Small intestine (tissue), 7 donors: Measurements from ENCODE around the gene SCGB1D1. TPM values are rescaled to one million over a fixed set of nuclear protein-coding genes. Genes with fewer than 3 reads are reported as not detected.
A peak's percentile ranks its signal among the peaks of the same experiment; 100 is the strongest.
"Not testable (repeated sequence)": the region's sequence is repeated elsewhere in the genome, so short reads cannot be mapped to it uniquely, and the experiment has no call there.

Experiments
- DNase-seq, 2 donors: peaks; one replicate each; pipeline versions ENCODE4 v3.0.0 to v3.0.0-alpha.2; 2013
- FAIRE-seq: peaks from 2 replicates; lab custom pipeline; 2012; peaks lifted over from hg19 to GRCh38; lab: Jason Lieb, UNC
- H3K27ac ChIP-seq, 3 donors: one replicate each; pipeline ENCODE4 v1.5.1; 2013; ENCODE audit warnings: low read length in 2 of 3, mild to moderate bottlenecking in 2 of 3, control low read depth in 1 of 3, inconsistent platforms in 1 of 3, low read depth in 1 of 3, moderate library complexity in 1 of 3
- H3K27me3 ChIP-seq, 3 donors: one replicate each; pipeline ENCODE4 v1.6.1; 2013; ENCODE audit warnings: low read length in 3 of 3, inconsistent platforms in 1 of 3; ENCODE audit not compliant: control insufficient read depth in 3 of 3, insufficient read depth in 3 of 3
- H3K36me3 ChIP-seq, 3 donors: one replicate each; pipeline ENCODE4 v1.6.1; 2013; ENCODE audit warnings: low read length in 3 of 3, inconsistent platforms in 1 of 3, low read depth in 1 of 3, mild to moderate bottlenecking in 1 of 3, moderate library complexity in 1 of 3; ENCODE audit not compliant: control insufficient read depth in 3 of 3, insufficient read depth in 2 of 3
- H3K4me1 ChIP-seq, 3 donors: one replicate each; pipeline ENCODE4 v1.6.1; 2013; ENCODE audit warnings: low read length in 2 of 3, inconsistent platforms in 1 of 3, low read depth in 1 of 3, mild to moderate bottlenecking in 1 of 3, moderate library complexity in 1 of 3; ENCODE audit not compliant: control insufficient read depth in 3 of 3, insufficient read depth in 2 of 3
- H3K4me3 ChIP-seq, 3 donors: one replicate each; pipeline ENCODE4 v1.5.1; 2013; ENCODE audit warnings: low read length in 3 of 3, control low read depth in 1 of 3, inconsistent platforms in 1 of 3, low read depth in 1 of 3, mild to moderate bottlenecking in 1 of 3, moderate library complexity in 1 of 3
- H3K9me3 ChIP-seq, 2 donors: one replicate each; pipeline ENCODE4 v1.6.1; 2013; ENCODE audit warnings: low read depth in 1 of 2, low read length in 1 of 2; ENCODE audit not compliant: control insufficient read depth in 2 of 2, insufficient read depth in 1 of 2
- WGBS, 3 donors: extraction: QIAGEN DNeasy Blood & Tissue Kit; methylation state at CpG; one replicate each; pipeline ENCODE4 v1.1.7; 2013; 5-methylcytosine and 5-hydroxymethylcytosine counted together
- polyA plus RNA-seq, 4 donors: library from polyadenylated mRNA; stranded (reverse) in 3 of 4; unstranded in 1 of 4; fragments of 200-250 nt in 3 of 4; fragments of 120-200 nt in 1 of 4; gene quantifications; one replicate each; pipeline versions ENCODE4 v1.2.1 to v1.2.3, GENCODE V29; 2013
- donor health status: healthy with polysubstance abuse.
- donor health status: control.
- donor health status: control.
- donor health status: Bipolar disorder and iron deficiency.
- donor health status: healthy.

The SCGB1D1 gene
- polyA plus RNA-seq, 4 donors: not detected

GRCh38 chr11:62195945-62196344 is 5.9 kb downstream of the SCGB1D1 start:
- DNase-seq: no peak
- no peak for FAIRE-seq

GRCh38 chr11:62197400-62197799 is 7.4 kb downstream of the SCGB1D1 start:
- not testable (repeated sequence) for H3K27ac ChIP-seq, H3K36me3 ChIP-seq, H3K4me1 ChIP-seq, FAIRE-seq, H3K9me3 ChIP-seq, H3K4me3 ChIP-seq, DNase-seq
- H3K27me3 ChIP-seq: peaks cover 0 to 13% (median 2%) of the 10 kb centered on the region in 3 donors
- 72 to 100% (median 94%) methylated on average over 2 of the region's 2 CpGs for WGBS, 3 donors

More at GRCh38 chr11:62195945-62196344, 5.9 kb downstream of the SCGB1D1 start:
- peaks cover 0 to 13% (median 3%) of the 10 kb centered on the region in 3 donors for H3K27me3 ChIP-seq
- H3K9me3 ChIP-seq: no peaks in the 10 kb centered on the region
- 60 to 77% (median 71%) methylated on average over 7 of the region's 7 CpGs for WGBS, 3 donors
- no peaks in the 10 kb centered on the region for H3K36me3 ChIP-seq
- no peaks in the 10 kb centered on the region for H3K4me1 ChIP-seq
- H3K27ac ChIP-seq: no peak overlapping the region
- no peak overlapping the region for H3K4me3 ChIP-seq

- 31 to 68% (median 31%) methylated on average over 2 of the region's 2 CpGs for WGBS, 3 donors
- H3K27me3 ChIP-seq: peaks cover 0 to 5% (median 4%) of the 10 kb centered on the region in 3 donors
- H3K36me3 ChIP-seq: no peaks in the 10 kb centered on the region
- peak in 1 of 2 donors; percentile 2 for DNase-seq
- no peak overlapping the region for H3K4me3 ChIP-seq
- no peaks in the 10 kb centered on the region for H3K4me1 ChIP-seq
- no peaks in the 10 kb centered on the region for H3K9me3 ChIP-seq
- FAIRE-seq: no peak
- no peak overlapping the region for H3K27ac ChIP-seq
Observed at GRCh38 chr11:62201376-62201775, 11.4 kb downstream of the SCGB1D1 start.

DNA sequence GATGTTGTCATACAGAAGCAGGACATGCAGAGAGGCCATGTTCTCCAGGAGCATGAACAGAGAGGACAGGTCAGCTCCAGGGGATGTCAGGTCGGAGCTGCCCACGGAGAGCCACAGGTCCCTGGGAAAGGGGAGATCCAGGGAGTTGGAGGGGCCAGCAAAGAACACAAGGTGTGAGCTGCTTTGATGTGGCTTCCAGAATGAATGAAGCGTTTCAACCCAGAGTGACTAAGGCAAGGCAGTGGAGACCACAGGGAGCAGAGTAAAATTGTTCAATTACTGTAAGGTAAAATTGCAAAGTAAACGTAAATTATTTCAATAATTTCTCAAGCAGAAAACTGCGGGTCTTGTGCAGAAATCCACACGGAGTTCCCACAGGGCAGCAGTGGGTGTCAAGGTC is 12.9 kb downstream of the SCGB1D1 start:
- no peak for FAIRE-seq
- no peak for DNase-seq
- Histone ChIP-seq H3K4me3 (no peak overlapping the region), H3K36me3 (no peaks in the 10 kb centered on the region), H3K27me3 (peaks cover 0 to 5% (median 4%) of the 10 kb centered on the region in 3 donors), H3K9me3 (no peaks in the 10 kb centered on the region), H3K27ac (no peak overlapping the region), H3K4me1 (no peaks in the 10 kb centered on the region)
- WGBS, 3 donors: 72 to 80% (median 73%) methylated on average over 6 of the region's 6 CpGs

GRCh38 chr11:62204430-62204829 is 14.4 kb downstream of the SCGB1D1 start:
- Histone ChIP-seq H3K9me3 (no peaks in the 10 kb centered on the region), H3K27me3 (peaks cover 0 to 5% (median 0%) of the 10 kb centered on the region in 3 donors), H3K4me1 (no peaks in the 10 kb centered on the region), H3K4me3 (no peak overlapping the region), H3K27ac (no peak overlapping the region), H3K36me3 (no peaks in the 10 kb centered on the region)
- DNase-seq (no peak), FAIRE-seq (no peak)
- WGBS, 3 donors: 82 to 88% (median 88%) methylated on average over 5 of the region's 5 CpGs

DNA sequence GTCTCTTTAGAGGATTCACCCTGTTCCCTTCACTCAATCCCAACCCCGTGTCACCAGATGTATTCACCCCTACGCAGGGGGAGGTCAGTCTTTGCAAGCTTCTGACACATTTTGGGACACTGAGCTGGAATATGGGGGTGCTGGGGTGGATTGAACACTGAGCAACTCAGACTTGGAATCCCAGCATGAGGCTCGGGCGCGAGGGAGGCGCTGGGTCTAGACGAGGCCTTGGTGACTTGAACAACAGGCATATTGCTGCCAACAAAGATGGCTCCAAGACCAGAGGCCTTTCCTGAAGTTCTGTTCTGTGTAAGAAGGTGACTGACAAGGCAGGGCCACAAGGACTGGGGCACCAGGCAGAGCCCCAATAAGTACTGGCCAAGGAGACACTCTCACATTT is 15.4 kb downstream of the SCGB1D1 start:
- WGBS, 3 donors: 85 to 91% (median 87%) methylated on average over 7 of the region's 7 CpGs
- DNase-seq: no peak
- H3K27me3 ChIP-seq: peaks cover 0 to 5% (median 0%) of the 10 kb centered on the region in 3 donors
- no peaks in the 10 kb centered on the region for H3K36me3 ChIP-seq
- H3K27ac ChIP-seq: no peak overlapping the region
- no peaks in the 10 kb centered on the region for H3K4me1 ChIP-seq
- no peaks in the 10 kb centered on the region for H3K9me3 ChIP-seq
- FAIRE-seq: no peak
- H3K4me3 ChIP-seq: no peak overlapping the region

GRCh38 chr11:62206276-62207066 is 16.5 kb downstream of the SCGB1D1 start:
- DNase-seq, H3K9me3 ChIP-seq, H3K4me3 ChIP-seq, H3K27me3 ChIP-seq, H3K27ac ChIP-seq, FAIRE-seq, H3K4me1 ChIP-seq, H3K36me3 ChIP-seq: not testable (repeated sequence)
- WGBS, 3 donors: 88 to 91% (median 91%) methylated on average over 12 of the region's 12 CpGs

DNA sequence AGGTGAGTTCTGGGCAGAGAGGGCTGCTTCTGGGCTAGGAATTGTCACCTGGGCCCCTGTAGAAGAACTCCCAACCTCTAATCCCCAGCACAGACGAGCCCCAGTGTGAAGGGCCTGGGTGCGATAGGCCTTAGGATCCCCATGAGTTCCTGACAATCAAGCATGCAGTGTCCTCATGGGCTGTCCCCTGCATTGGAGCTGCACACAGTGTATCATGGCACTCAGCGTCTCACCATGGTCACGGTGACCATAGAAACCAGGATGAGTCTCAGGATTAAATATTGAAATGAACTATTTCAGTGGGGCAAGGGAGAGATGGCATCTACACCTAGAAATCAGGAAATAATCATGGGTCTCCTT is 18.7 kb downstream of the SCGB1D1 start:
- no peak overlapping the region for H3K4me3 ChIP-seq
- H3K27me3 ChIP-seq: peaks cover 0 to 3% (median 0%) of the 10 kb centered on the region in 3 donors
- no peaks in the 10 kb centered on the region for H3K4me1 ChIP-seq
- no peaks in the 10 kb centered on the region for H3K36me3 ChIP-seq
- H3K27ac ChIP-seq: no peak overlapping the region
- 60 to 76% (median 72%) methylated on average over 4 of the region's 4 CpGs for WGBS, 3 donors
- FAIRE-seq (no peak), DNase-seq (no peak)
- H3K9me3 ChIP-seq: no peaks in the 10 kb centered on the region
